ENCODE measurements around the gene GAB2.

- TF ChIP-seq CTCF (IDR thresholded peaks at IDR 0.05) (no peak), POLR2A (IDR thresholded peaks at IDR 0.05) (no peak)
Measured at GRCh38 chr11:78197816-78198215, 219.8 kb downstream of the GAB2 start.

Data from thyroid gland (tissue), 4 donors.